PC-3 (cell line): Measurements from ENCODE around the gene PACSIN2.

ENCODE experiments used
- EZH2phosphoT487 ChIP-seq: fragments of 300-600 bp; sonication (generic); IDR thresholded peaks from 2 replicates; pipeline ENCODE4 v1.6.1; 2018; ENCODE audit warnings: mild to moderate bottlenecking, antibody characterized with exemption, low read length, borderline replicate concordance
- TF ChIP-seq, protein P1 (sequence below): fragments of 300-600 bp; sonication (generic); conservative IDR thresholded peaks from 2 replicates; pipeline ENCODE4 v1.5.1; 2017; ENCODE audit warnings: antibody characterized with exemption, low read depth, mild to moderate bottlenecking, low read length

DNA sequence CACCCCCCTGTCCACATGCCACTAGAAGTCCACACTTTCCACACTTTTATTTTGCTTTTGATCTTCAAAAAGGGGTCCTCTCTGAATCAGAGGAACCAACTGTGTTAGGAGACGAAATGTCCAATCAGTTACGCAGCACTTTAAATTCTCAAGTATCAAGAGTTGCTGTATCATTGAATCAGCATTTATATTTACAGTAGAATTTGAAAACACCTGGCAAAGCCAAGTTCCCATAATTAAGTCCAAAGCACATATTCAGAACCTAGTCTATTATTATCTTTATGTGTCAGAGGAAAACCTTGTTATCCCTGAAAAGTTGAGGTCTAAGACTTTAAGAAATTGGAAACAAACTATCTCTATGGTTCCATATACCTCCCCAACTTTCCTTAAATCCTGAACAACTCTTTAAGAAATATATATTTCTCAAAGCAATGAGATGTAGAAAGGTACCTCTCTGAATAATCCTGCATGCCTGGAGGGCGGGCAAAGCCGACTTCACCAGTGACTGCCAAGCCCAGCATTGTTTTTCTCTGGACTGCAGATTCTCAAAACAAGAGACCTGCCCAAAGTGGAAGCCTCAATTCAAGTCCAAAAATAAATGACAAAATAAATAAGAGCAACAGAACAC lies 82.0 kb downstream of the PACSIN2 start:
- TF ChIP-seq, protein P1, sequence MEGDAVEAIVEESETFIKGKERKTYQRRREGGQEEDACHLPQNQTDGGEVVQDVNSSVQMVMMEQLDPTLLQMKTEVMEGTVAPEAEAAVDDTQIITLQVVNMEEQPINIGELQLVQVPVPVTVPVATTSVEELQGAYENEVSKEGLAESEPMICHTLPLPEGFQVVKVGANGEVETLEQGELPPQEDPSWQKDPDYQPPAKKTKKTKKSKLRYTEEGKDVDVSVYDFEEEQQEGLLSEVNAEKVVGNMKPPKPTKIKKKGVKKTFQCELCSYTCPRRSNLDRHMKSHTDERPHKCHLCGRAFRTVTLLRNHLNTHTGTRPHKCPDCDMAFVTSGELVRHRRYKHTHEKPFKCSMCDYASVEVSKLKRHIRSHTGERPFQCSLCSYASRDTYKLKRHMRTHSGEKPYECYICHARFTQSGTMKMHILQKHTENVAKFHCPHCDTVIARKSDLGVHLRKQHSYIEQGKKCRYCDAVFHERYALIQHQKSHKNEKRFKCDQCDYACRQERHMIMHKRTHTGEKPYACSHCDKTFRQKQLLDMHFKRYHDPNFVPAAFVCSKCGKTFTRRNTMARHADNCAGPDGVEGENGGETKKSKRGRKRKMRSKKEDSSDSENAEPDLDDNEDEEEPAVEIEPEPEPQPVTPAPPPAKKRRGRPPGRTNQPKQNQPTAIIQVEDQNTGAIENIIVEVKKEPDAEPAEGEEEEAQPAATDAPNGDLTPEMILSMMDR = no peak
- TF ChIP-seq EZH2phosphoT487 = no peak
